HG03520 (cell line): Measurements from ENCODE around the gene EARS2.
"Not testable (repeated sequence)": the region's sequence is repeated elsewhere in the genome, so short reads cannot be mapped to it uniquely, and the experiment has no call there.

Source experiments
- ATAC-seq: cut with Tn5 transposase; IDR thresholded peaks from one replicate; pipeline ENCODE4 v1.9.1; 2021; ENCODE audit warnings: mild to moderate bottlenecking, moderate library complexity; ENCODE audit not compliant: unreplicated experiment

EARS2 gene

DNA sequence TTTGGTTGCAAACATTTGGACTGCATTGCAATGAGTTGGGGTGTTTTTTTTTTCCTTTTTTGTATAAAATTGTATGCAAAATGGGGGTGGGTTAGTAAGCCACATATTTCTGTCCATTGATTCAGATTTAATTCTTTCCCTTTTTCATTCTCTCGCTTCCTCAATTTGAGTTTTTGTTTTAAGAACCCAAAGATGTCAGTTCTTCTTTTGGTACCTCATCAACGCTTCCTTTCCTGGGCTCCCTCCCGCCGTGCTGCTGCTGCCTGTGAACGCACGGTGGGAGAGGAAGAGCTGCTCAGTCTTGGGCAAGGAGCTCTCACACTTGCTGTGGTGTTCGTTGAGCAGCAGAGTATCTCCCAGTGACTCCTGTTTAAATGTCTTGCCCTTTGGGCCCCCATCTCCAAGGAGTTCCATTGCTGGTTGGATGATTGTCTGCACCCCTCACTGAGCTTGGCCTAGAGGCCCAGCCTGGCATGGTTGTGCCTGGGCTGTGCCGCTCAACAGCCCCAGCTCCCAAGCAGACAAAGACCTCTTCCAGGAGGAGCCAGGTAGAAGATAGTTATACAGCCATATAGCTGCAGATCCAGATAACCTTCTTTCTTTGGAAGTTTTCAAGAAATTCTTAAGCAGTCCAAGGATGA, 14.0 kb upstream of the EARS2 start:
- no peak for ATAC-seq

GRCh38 chr16:23567602-23568001, 10.5 kb upstream of the EARS2 start:
- no peak for ATAC-seq

DNA sequence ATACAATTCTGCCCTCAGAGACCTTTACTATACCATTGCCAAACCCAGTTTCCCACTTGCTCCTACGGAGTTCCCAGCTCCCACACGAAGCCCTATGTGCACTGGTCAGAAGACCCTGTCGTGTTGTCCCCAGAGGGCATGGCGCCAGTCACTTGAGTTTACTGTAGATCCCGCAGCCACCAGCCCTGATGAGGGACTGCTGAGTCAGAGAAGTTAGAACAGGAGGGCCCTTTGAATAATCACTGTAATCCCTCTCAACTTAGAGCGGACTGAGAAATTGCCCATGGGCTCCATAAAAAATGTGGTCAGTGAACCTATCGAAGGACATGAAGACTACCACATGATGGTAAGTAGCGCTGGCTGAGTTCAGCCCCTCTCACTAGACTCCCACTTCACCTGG, 9.6 kb upstream of the EARS2 start:
- no peak for ATAC-seq

DNA sequence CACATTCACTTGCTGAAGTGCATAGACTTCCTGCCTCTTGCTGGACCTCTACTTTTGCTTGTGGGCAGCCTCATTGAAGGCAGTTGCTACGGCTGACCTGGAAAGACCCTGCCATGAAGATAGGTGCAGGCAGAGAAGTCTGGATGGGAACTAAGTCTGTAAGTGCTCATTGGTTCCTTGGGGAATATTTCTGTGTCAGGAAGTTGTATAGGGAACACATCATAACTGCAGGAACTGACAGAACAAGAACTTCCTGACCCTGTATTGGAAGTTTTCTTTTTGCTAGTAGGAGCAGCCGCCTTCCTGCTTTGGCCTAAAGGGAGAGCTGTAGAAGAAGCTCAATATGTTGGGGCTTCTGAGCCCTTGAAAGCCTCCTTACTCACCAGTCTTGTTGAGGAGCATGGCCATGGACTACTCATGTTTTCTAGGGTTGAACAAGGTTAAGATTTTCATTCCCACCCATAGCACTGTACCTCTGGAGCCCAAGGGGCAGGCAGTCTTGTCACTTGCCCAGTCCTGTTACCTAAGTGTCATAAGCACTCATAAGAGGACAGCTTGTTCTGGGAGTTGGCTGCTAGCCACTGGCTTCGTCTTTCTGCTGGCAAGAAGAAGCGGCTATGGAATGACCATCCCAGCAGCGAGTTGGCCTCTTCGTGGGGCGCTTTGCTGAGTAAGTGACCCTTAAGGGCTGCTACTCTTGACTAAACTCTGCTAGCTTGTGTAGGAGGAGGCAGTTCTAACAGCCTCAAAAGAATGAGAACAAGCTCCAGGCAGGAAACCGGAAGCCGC, 7.6 kb upstream of the EARS2 start:
- no peak for ATAC-seq

DNA sequence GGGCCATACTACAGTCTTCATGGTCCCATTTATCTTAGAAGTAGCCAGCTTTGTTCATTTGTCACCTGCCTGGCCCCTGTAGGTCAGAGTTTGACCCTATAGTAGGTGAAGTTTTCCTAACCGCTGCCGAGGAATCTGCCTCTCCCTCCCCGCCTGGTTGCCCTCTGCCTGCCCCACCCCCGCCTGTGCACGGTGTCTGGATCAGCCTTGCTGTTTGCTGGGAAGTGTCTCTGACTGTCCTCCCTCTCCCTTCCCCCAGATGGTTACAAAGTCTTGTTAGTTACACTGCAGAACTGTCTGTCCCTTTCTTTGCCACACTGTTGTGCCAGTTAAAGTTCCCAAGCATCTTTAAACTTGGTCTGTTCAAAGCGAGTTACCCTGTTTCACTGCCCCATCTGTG, 6.0 kb upstream of the EARS2 start:
- ATAC-seq, result no peak

- no peak for ATAC-seq
Observed at GRCh38 chr16:23562505-23562904, 5.4 kb upstream of the EARS2 start.

GRCh38 chr16:23561586-23561985, 4.4 kb upstream of the EARS2 start:
- ATAC-seq, result no peak

DNA sequence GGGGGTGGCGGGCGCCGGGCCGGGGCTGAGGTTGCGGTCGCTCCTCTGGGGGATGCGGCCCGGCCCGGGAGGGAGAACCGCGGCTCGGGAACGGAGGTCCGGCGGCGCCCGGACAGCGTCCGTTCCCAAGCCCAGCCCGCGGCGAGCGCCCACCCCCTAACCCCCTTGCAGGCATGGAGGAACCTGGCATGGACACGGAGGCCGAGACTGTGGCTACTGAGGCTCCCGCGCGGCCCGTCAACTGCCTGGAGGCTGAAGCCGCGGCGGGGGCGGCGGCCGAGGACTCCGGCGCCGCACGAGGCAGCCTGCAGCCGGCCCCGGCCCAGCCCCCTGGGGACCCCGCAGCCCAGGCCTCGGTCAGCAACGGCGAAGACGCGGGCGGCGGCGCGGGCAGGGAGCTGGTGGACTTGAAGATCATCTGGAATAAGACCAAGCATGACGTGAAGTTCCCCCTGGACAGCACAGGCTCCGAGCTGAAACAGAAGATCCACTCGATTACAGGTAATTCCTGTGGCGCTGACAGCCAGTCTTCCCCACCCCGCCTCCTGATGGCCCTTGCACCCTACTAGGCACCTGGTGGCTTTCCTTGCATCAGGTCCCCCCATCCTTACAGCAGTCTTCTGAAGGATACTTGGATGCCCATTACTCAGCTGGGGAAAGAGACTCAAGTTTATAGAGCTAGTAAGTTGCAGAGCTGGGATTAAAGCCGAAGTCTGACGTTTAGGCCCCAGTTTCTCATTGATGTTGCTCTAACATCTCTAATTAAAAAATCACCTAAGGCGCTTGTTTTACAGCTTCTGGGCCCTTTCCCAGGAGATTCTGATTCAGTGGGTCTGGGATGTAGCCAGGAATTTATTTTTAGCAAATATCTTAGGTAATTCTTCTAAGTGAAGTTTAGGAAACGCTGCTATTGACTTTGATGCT, 891 bp upstream of the EARS2 start:
- ATAC-seq, result no peak

- ATAC-seq, result no peak
Observed at GRCh38 chr16:23554536-23554935, 2.6 kb downstream of the EARS2 start.

DNA sequence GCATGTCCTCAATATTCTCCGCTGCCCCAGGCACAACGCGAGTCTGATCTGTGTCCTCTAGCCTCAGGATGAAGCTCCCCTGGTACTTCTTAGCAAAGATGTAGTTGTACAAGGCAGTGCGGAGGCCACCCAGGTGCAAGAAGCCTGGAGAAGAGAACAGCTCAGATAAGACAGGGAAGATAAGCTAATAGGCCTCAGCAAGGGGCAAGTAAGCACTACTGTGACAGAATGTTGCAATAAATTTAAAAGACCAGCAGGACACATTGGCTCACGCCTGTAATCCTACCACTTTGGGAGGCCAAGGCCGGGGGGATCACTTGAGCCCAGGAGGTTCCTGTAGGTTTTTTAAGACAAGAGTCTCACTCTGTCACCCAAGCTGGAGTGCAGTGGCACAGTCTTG, 5.0 kb downstream of the EARS2 start:
- no peak for ATAC-seq

- no peak for ATAC-seq
Observed at GRCh38 chr16:23549938-23550337, 7.2 kb downstream of the EARS2 start.

- no peak for ATAC-seq
Observed at GRCh38 chr16:23544436-23544835, 12.7 kb downstream of the EARS2 start.

- not testable (repeated sequence) for ATAC-seq
Observed at GRCh38 chr16:23540817-23541178, 16.4 kb downstream of the EARS2 start.

DNA sequence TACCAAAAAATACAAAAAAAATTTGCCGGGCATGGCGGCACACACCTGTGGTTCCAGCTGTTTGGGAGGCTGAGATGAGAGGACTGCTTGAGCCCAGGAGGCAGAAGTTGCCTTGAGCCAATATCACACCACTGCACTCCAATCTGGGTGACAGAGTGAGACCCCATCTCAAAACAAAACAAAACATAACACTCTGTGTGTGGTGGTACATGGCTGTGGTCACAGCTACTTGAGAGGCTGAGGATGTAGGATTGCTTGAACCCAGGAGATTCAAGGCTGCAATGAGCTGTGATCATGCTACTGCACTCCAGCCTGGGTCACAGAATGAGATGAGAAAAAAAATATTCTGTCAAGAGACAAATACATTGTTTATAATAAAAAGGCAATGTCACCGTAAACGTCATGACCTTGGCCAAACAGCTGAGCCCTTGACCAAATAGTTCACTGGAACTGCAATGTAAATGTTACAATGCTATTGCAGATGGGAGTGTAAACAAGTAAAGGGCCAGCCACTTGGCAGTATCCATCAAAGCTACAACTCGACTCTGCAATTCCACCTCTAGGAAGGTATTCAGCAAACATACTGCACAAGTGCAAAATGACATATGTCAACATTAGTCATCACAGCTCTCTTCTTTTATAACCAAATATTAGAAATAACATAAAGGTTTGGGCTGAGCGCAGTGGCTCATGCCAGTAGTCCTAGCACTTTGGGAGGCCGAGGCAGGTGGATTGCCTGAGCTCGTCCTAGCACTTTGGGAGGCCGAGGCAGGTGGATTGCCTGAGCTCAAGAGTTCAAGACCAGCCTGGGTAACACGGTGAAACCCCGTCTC, 16.9 kb downstream of the EARS2 start:
- ATAC-seq, result no peak

- ATAC-seq, result no peak
Observed at GRCh38 chr16:23538919-23539278, 18.3 kb downstream of the EARS2 start.

DNA sequence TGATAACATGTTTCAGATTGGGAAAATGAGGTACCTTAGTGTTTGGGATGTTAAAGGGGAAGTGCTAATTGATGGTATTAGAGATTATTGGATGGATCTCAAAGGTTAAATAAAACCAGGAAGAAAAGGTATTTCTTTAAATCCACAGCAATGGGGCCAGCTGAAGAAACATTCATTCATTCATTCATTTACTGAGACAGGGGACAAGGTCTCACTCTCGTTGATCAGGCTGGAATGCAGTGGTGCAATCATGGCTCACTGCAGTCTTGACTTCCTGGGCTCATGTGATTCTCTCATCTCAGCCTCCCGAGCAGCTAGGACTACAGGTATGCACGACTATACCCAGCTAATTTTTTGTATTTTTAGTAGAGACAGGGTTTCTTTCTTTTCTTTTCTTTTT, 19.8 kb downstream of the EARS2 start:
- ATAC-seq, result no peak

- ATAC-seq, result no peak
Observed at GRCh38 chr16:23535901-23536300, 21.2 kb downstream of the EARS2 start.

GRCh38 chr16:23534868-23535860, 22.0 kb downstream of the EARS2 start:
- no peak for ATAC-seq

GRCh38 chr16:23532448-23532847, 24.7 kb downstream of the EARS2 start:
- no peak for ATAC-seq

DNA sequence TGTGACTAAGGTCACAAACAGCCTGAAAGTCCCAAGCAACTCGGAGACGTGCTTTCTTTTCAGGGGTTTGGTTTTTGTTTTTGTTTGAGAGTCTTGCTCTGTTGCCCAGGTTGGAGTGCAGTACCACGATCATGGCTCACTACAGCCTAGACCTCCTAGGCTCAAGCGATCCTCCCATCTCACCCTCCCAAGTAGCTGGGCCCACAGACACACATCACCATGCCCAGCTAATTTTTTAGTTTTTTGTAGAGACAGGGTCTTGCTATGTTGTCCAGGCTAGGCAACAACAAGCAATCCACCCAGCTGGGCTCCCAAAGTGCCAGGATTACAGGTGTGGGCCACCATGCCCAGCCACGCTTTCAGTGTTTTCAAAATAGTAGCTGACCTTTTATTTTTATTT, 27.1 kb downstream of the EARS2 start:
- no peak for ATAC-seq
